Measurements from ENCODE around the gene WDCP. TPM values are rescaled to one million over a fixed set of nuclear protein-coding genes. Genes with fewer than 3 reads are reported as not detected.
A peak's percentile ranks its signal among the peaks of the same experiment; 100 is the strongest.
"Not testable (repeated sequence)": the region's sequence is repeated elsewhere in the genome, so short reads cannot be mapped to it uniquely, and the experiment has no call there.

The WDCP gene, protein sequence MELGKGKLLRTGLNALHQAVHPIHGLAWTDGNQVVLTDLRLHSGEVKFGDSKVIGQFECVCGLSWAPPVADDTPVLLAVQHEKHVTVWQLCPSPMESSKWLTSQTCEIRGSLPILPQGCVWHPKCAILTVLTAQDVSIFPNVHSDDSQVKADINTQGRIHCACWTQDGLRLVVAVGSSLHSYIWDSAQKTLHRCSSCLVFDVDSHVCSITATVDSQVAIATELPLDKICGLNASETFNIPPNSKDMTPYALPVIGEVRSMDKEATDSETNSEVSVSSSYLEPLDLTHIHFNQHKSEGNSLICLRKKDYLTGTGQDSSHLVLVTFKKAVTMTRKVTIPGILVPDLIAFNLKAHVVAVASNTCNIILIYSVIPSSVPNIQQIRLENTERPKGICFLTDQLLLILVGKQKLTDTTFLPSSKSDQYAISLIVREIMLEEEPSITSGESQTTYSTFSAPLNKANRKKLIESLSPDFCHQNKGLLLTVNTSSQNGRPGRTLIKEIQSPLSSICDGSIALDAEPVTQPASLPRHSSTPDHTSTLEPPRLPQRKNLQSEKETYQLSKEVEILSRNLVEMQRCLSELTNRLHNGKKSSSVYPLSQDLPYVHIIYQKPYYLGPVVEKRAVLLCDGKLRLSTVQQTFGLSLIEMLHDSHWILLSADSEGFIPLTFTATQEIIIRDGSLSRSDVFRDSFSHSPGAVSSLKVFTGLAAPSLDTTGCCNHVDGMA
- polyA plus RNA-seq (15.7 and 17.0 TPM in 2 replicates), polyA minus RNA-seq (27.1 and 30.4 TPM in 2 replicates)

GRCh38 chr2:24046930-24047702, at the start of gene WDCP:
Gene WDCP, minus strand, starts transcription at chr2:24047391. Its CDS starts 7,897 bp downstream, at chr2:24039494.
- peak within 1 kb of the TSS; percentile 47 for H3K27ac ChIP-seq (ENCODE audit: low read length)
- H3K9me3 ChIP-seq (ENCODE audit: low read length): no peaks in the 10 kb centered on the region
- H3K36me3 ChIP-seq (ENCODE audit: insufficient read depth, low read length): no peaks in the 10 kb centered on the region
- H3K9ac ChIP-seq (ENCODE audit: low read length): peak within 1 kb of the TSS; percentile 69
- H3K4me3 ChIP-seq (ENCODE audit: low read length): peak within 1 kb of the TSS; percentile 75
- TF ChIP-seq EZH2 (IDR thresholded peaks at IDR 0.05; ENCODE audit: borderline replicate concordance, insufficient read depth, low read length, poor library complexity, severe bottlenecking): no peak
- TF ChIP-seq, protein P1, sequence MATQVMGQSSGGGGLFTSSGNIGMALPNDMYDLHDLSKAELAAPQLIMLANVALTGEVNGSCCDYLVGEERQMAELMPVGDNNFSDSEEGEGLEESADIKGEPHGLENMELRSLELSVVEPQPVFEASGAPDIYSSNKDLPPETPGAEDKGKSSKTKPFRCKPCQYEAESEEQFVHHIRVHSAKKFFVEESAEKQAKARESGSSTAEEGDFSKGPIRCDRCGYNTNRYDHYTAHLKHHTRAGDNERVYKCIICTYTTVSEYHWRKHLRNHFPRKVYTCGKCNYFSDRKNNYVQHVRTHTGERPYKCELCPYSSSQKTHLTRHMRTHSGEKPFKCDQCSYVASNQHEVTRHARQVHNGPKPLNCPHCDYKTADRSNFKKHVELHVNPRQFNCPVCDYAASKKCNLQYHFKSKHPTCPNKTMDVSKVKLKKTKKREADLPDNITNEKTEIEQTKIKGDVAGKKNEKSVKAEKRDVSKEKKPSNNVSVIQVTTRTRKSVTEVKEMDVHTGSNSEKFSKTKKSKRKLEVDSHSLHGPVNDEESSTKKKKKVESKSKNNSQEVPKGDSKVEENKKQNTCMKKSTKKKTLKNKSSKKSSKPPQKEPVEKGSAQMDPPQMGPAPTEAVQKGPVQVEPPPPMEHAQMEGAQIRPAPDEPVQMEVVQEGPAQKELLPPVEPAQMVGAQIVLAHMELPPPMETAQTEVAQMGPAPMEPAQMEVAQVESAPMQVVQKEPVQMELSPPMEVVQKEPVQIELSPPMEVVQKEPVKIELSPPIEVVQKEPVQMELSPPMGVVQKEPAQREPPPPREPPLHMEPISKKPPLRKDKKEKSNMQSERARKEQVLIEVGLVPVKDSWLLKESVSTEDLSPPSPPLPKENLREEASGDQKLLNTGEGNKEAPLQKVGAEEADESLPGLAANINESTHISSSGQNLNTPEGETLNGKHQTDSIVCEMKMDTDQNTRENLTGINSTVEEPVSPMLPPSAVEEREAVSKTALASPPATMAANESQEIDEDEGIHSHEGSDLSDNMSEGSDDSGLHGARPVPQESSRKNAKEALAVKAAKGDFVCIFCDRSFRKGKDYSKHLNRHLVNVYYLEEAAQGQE (IDR thresholded peaks at IDR 0.05; ENCODE audit: borderline replicate concordance): no peak
- TF ChIP-seq CTCF (IDR thresholded peaks at IDR 0.05; ENCODE audit: poor library complexity, severe bottlenecking): peak; percentile 31
- peak; percentile 96 for TF ChIP-seq MXI1 (conservative IDR thresholded peaks at IDR 0.05; ENCODE audit: poor library complexity, severe bottlenecking)
- no peak for TF ChIP-seq SMC3 (conservative IDR thresholded peaks at IDR 0.05; ENCODE audit: poor library complexity)
- TF ChIP-seq RAD21 (conservative IDR thresholded peaks at IDR 0.05): peak; percentile 29
- no peak for TF ChIP-seq TAF1 (IDR thresholded peaks at IDR 0.05; ENCODE audit: low read depth)
- TF ChIP-seq EP300 (conservative IDR thresholded peaks at IDR 0.05; ENCODE audit: poor library complexity, severe bottlenecking): no peak
- peak; percentile 69 for TF ChIP-seq POLR2AphosphoS5 (IDR thresholded peaks at IDR 0.05)
- H2AFZ ChIP-seq (ENCODE audit: low read depth, low read length): peak within 1 kb of the TSS; percentile 86
- H3K9me2 ChIP-seq (ENCODE audit: insufficient read depth, low read length): no peaks in the 10 kb centered on the region
- no peaks in the 10 kb centered on the region for H3F3A ChIP-seq (ENCODE audit: insufficient read depth, low read length, poor library complexity, severe bottlenecking)
- no peaks in the 10 kb centered on the region for H4K20me1 ChIP-seq (ENCODE audit: insufficient read depth)
- H3K79me2 ChIP-seq (replicated peaks; ENCODE audit: insufficient read depth, low read length): peaks cover 12% of the 10 kb centered on the region
- H3K4me2 ChIP-seq (ENCODE audit: low read length): peak within 1 kb of the TSS; percentile 72
- H3K27me3 ChIP-seq (ENCODE audit: insufficient read depth, low read depth, low read length): no peaks in the 10 kb centered on the region

GRCh38 chr2:24095171-24095677, 48.0 kb upstream of the WDCP start:
- H3K9me3 ChIP-seq (ENCODE audit: low read length); H4K20me1 ChIP-seq (ENCODE audit: insufficient read depth); H3K36me3 ChIP-seq (ENCODE audit: insufficient read depth, low read length); H3K79me2 ChIP-seq (replicated peaks; ENCODE audit: insufficient read depth, low read length); H3F3A ChIP-seq (ENCODE audit: insufficient read depth, low read length, poor library complexity, severe bottlenecking); H3K27ac ChIP-seq (ENCODE audit: low read length); H3K4me2 ChIP-seq (ENCODE audit: low read length); H2AFZ ChIP-seq (ENCODE audit: low read depth, low read length); H3K9me2 ChIP-seq (ENCODE audit: insufficient read depth, low read length); H3K9ac ChIP-seq (ENCODE audit: low read length); H3K27me3 ChIP-seq (ENCODE audit: insufficient read depth, low read depth, low read length); H3K4me3 ChIP-seq (ENCODE audit: low read length): not testable (repeated sequence)

- not testable (repeated sequence) for H3K9me3 ChIP-seq (ENCODE audit: low read length); H3F3A ChIP-seq (ENCODE audit: insufficient read depth, low read length, poor library complexity, severe bottlenecking); H3K9ac ChIP-seq (ENCODE audit: low read length); H3K4me2 ChIP-seq (ENCODE audit: low read length); H3K4me3 ChIP-seq (ENCODE audit: low read length); H3K79me2 ChIP-seq (replicated peaks; ENCODE audit: insufficient read depth, low read length); H2AFZ ChIP-seq (ENCODE audit: low read depth, low read length); H4K20me1 ChIP-seq (ENCODE audit: insufficient read depth); H3K36me3 ChIP-seq (ENCODE audit: insufficient read depth, low read length); H3K27me3 ChIP-seq (ENCODE audit: insufficient read depth, low read depth, low read length); H3K9me2 ChIP-seq (ENCODE audit: insufficient read depth, low read length); H3K27ac ChIP-seq (ENCODE audit: low read length)
These were observed 46.1 kb upstream of the WDCP start for GRCh38 chr2:24093270-24093669.
